ENCODE measurements around the gene RET. TPM values are rescaled to one million over a fixed set of nuclear protein-coding genes. Genes with fewer than 3 reads are reported as not detected.

The RET gene
- total and polyA plus RNA-seq, 2 of the 8 experiments (the other 6 are each of a cell fraction or from before 2014, with no cell fraction given), result 6.7 to 8.4 TPM

DNA sequence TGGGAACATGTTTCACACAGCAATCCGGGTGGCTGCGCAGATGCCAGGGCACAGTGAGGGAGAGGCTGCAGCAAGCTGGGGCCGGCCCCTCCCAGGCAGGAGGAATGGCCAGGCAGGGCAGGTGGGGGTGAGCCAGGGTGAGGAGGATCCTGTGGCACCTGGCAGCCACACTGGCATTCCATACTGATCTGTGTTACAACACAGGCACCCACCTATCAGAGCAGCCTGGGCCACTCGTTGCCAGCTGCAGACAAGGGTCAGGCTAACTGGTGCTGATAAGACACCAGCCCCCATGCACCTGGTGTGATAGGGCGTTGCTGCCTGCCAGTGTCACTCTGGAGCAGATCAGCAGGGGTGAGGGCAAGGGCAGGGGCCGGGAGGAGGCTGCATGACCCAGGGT is 16.6 kb upstream of the RET start (continued):
- TF ChIP-seq, protein P1, sequence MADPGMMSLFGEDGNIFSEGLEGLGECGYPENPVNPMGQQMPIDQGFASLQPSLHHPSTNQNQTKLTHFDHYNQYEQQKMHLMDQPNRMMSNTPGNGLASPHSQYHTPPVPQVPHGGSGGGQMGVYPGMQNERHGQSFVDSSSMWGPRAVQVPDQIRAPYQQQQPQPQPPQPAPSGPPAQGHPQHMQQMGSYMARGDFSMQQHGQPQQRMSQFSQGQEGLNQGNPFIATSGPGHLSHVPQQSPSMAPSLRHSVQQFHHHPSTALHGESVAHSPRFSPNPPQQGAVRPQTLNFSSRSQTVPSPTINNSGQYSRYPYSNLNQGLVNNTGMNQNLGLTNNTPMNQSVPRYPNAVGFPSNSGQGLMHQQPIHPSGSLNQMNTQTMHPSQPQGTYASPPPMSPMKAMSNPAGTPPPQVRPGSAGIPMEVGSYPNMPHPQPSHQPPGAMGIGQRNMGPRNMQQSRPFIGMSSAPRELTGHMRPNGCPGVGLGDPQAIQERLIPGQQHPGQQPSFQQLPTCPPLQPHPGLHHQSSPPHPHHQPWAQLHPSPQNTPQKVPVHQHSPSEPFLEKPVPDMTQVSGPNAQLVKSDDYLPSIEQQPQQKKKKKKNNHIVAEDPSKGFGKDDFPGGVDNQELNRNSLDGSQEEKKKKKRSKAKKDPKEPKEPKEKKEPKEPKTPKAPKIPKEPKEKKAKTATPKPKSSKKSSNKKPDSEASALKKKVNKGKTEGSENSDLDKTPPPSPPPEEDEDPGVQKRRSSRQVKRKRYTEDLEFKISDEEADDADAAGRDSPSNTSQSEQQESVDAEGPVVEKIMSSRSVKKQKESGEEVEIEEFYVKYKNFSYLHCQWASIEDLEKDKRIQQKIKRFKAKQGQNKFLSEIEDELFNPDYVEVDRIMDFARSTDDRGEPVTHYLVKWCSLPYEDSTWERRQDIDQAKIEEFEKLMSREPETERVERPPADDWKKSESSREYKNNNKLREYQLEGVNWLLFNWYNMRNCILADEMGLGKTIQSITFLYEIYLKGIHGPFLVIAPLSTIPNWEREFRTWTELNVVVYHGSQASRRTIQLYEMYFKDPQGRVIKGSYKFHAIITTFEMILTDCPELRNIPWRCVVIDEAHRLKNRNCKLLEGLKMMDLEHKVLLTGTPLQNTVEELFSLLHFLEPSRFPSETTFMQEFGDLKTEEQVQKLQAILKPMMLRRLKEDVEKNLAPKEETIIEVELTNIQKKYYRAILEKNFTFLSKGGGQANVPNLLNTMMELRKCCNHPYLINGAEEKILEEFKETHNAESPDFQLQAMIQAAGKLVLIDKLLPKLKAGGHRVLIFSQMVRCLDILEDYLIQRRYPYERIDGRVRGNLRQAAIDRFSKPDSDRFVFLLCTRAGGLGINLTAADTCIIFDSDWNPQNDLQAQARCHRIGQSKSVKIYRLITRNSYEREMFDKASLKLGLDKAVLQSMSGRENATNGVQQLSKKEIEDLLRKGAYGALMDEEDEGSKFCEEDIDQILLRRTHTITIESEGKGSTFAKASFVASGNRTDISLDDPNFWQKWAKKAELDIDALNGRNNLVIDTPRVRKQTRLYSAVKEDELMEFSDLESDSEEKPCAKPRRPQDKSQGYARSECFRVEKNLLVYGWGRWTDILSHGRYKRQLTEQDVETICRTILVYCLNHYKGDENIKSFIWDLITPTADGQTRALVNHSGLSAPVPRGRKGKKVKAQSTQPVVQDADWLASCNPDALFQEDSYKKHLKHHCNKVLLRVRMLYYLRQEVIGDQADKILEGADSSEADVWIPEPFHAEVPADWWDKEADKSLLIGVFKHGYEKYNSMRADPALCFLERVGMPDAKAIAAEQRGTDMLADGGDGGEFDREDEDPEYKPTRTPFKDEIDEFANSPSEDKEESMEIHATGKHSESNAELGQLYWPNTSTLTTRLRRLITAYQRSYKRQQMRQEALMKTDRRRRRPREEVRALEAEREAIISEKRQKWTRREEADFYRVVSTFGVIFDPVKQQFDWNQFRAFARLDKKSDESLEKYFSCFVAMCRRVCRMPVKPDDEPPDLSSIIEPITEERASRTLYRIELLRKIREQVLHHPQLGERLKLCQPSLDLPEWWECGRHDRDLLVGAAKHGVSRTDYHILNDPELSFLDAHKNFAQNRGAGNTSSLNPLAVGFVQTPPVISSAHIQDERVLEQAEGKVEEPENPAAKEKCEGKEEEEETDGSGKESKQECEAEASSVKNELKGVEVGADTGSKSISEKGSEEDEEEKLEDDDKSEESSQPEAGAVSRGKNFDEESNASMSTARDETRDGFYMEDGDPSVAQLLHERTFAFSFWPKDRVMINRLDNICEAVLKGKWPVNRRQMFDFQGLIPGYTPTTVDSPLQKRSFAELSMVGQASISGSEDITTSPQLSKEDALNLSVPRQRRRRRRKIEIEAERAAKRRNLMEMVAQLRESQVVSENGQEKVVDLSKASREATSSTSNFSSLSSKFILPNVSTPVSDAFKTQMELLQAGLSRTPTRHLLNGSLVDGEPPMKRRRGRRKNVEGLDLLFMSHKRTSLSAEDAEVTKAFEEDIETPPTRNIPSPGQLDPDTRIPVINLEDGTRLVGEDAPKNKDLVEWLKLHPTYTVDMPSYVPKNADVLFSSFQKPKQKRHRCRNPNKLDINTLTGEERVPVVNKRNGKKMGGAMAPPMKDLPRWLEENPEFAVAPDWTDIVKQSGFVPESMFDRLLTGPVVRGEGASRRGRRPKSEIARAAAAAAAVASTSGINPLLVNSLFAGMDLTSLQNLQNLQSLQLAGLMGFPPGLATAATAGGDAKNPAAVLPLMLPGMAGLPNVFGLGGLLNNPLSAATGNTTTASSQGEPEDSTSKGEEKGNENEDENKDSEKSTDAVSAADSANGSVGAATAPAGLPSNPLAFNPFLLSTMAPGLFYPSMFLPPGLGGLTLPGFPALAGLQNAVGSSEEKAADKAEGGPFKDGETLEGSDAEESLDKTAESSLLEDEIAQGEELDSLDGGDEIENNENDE (IDR thresholded peaks at IDR 0.05; ENCODE audit: insufficient replicate concordance, low read length), result no peak
- TF ChIP-seq RAD21 (IDR thresholded peaks at IDR 0.05 in 1 of 2, conservative IDR thresholded peaks at IDR 0.05 in 1 of 2; ENCODE audit: low read depth in 2 of 2, low read length in 2 of 2) (no peak), CEBPB (IDR thresholded peaks at IDR 0.05; ENCODE audit: low read depth, low read length) (no peak)

Data from H1 (cell line).